Peyer's patch (tissue), 4 donors: ENCODE data around the gene GOLGA8B. TPM values are rescaled to one million over a fixed set of nuclear protein-coding genes. Genes with fewer than 3 reads are reported as not detected.
"Not testable (repeated sequence)": the region's sequence is repeated elsewhere in the genome, so short reads cannot be mapped to it uniquely, and the experiment has no call there.

Experiments used
- DNase-seq, 3 donors: peaks; one replicate each; pipeline ENCODE4 v3.0.0-alpha.2; 2017 to 2019
- H3K27ac ChIP-seq, 4 donors: fragments of 200-600 bp; sonication (generic); one replicate each; pipeline ENCODE4 v1.5.1; 2016 to 2019
- H3K27me3 ChIP-seq, 2 donors: fragments of 200-600 bp; sonication (generic); one replicate each; pipeline ENCODE4 v1.5.1; 2019
- H3K36me3 ChIP-seq, 3 donors: fragments of 200-600 bp; sonication (generic); one replicate each; pipeline ENCODE4 v1.5.1; 2016 to 2019
- H3K4me1 ChIP-seq, 4 donors: fragments of 200-600 bp; sonication (generic); one replicate each; pipeline ENCODE4 v1.5.1; 2016 to 2019
- H3K4me3 ChIP-seq, 4 donors: fragments of 200-600 bp; sonication (generic); 1 replicate in 3 of 4; 2 replicates in 1 of 4; pipeline ENCODE4 v1.5.1; 2016 to 2019; ENCODE audit warnings: mild to moderate bottlenecking in 1 of 4
- H3K9me3 ChIP-seq, 4 donors: fragments of 200-600 bp; sonication (generic); one replicate each; pipeline ENCODE4 v1.5.1; 2016 to 2019; ENCODE audit warnings: mild to moderate bottlenecking in 1 of 4
- total RNA-seq, 4 donors: library from RNA; depleted of rRNA; stranded (reverse); fragments of >200 nt; gene quantifications; one replicate each; pipeline ENCODE4 v1.1.0, GENCODE V29; 2016

Gene GOLGA8B
- total RNA-seq, 4 donors from 2014 or later: 152 to 781 (median 264) TPM

GRCh38 chr15:34572019-34572641 lies 11.3 kb downstream of the GOLGA8B start:
- H3K4me1 ChIP-seq, H3K9me3 ChIP-seq, H3K36me3 ChIP-seq, H3K27ac ChIP-seq, DNase-seq, H3K4me3 ChIP-seq, H3K27me3 ChIP-seq: not testable (repeated sequence)

- not testable (repeated sequence) for H3K27ac ChIP-seq, DNase-seq, H3K27me3 ChIP-seq, H3K4me3 ChIP-seq, H3K36me3 ChIP-seq, H3K9me3 ChIP-seq, H3K4me1 ChIP-seq
Observed at GRCh38 chr15:34569670-34570396, 13.6 kb downstream of the GOLGA8B start.

- DNase-seq, H3K27me3 ChIP-seq, H3K9me3 ChIP-seq, H3K4me3 ChIP-seq, H3K27ac ChIP-seq, H3K4me1 ChIP-seq, H3K36me3 ChIP-seq: not testable (repeated sequence)
Observed at GRCh38 chr15:34567174-34567573, 16.3 kb downstream of the GOLGA8B start.

GRCh38 chr15:34564711-34565110 lies 18.7 kb downstream of the GOLGA8B start:
- H3K36me3 ChIP-seq, H3K4me3 ChIP-seq, H3K27me3 ChIP-seq, H3K27ac ChIP-seq, DNase-seq, H3K9me3 ChIP-seq, H3K4me1 ChIP-seq: not testable (repeated sequence)

GRCh38 chr15:34560814-34561213 lies 22.6 kb downstream of the GOLGA8B start:
- H3K9me3 ChIP-seq, H3K4me3 ChIP-seq, H3K27me3 ChIP-seq, DNase-seq, H3K36me3 ChIP-seq, H3K27ac ChIP-seq, H3K4me1 ChIP-seq: not testable (repeated sequence)

- not testable (repeated sequence) for H3K27ac ChIP-seq, H3K36me3 ChIP-seq, H3K27me3 ChIP-seq, H3K4me1 ChIP-seq, H3K4me3 ChIP-seq, H3K9me3 ChIP-seq, DNase-seq
Observed at GRCh38 chr15:34559764-34560163, 23.7 kb downstream of the GOLGA8B start.

- not testable (repeated sequence) for H3K27ac ChIP-seq, H3K36me3 ChIP-seq, H3K9me3 ChIP-seq, H3K4me3 ChIP-seq, H3K27me3 ChIP-seq, H3K4me1 ChIP-seq, DNase-seq
Observed at GRCh38 chr15:34555162-34555561, 28.3 kb downstream of the GOLGA8B start.

- H3K27me3 ChIP-seq, H3K36me3 ChIP-seq, H3K4me3 ChIP-seq, H3K9me3 ChIP-seq, H3K27ac ChIP-seq, H3K4me1 ChIP-seq, DNase-seq: not testable (repeated sequence)
Observed at GRCh38 chr15:34554716-34555115, 28.7 kb downstream of the GOLGA8B start.

- not testable (repeated sequence) for H3K9me3 ChIP-seq, DNase-seq, H3K4me3 ChIP-seq, H3K4me1 ChIP-seq, H3K27me3 ChIP-seq, H3K36me3 ChIP-seq, H3K27ac ChIP-seq
Observed at GRCh38 chr15:34554126-34554525, 29.3 kb downstream of the GOLGA8B start.

GRCh38 chr15:34550129-34550528 lies 33.3 kb downstream of the GOLGA8B start:
- H3K36me3 ChIP-seq, H3K9me3 ChIP-seq, DNase-seq, H3K4me1 ChIP-seq, H3K4me3 ChIP-seq, H3K27me3 ChIP-seq, H3K27ac ChIP-seq: not testable (repeated sequence)

GRCh38 chr15:34549381-34549809 lies 34.1 kb downstream of the GOLGA8B start:
- not testable (repeated sequence) for H3K27ac ChIP-seq

GRCh38 chr15:34543860-34544649 lies 39.4 kb downstream of the GOLGA8B start:
- not testable (repeated sequence) for H3K27ac ChIP-seq, H3K36me3 ChIP-seq, H3K4me3 ChIP-seq, H3K9me3 ChIP-seq, DNase-seq, H3K4me1 ChIP-seq, H3K27me3 ChIP-seq

More at GRCh38 chr15:34549381-34549809, 34.1 kb downstream of the GOLGA8B start:
- H3K4me1 ChIP-seq, H3K4me3 ChIP-seq, DNase-seq, H3K36me3 ChIP-seq, H3K9me3 ChIP-seq, H3K27me3 ChIP-seq: not testable (repeated sequence)

- not testable (repeated sequence) for H3K4me3 ChIP-seq, H3K27ac ChIP-seq, H3K36me3 ChIP-seq, H3K9me3 ChIP-seq, H3K27me3 ChIP-seq, H3K4me1 ChIP-seq, DNase-seq
Observed at GRCh38 chr15:34535857-34536256, 47.6 kb downstream of the GOLGA8B start.
